ENCODE measurements around the gene RTTN.

RTTN gene

DNA sequence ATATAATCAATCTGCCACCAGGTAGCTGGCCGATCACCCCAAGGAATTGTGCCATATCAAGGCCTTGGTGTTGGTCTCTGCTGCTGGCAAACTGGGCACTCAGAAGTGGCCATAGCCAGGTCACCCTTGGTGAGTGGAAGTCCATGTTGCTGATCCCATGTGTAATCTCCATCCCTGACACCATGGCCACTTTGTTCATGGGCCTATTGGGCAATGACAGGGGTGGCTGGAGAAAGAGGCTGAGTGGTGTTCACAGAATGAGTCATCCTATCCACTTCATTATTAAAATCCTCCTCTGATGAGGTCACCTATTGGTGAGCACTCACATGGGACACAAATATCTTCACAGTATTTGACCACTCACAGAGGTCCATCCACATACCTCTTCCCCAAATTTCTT is 231.1 kb downstream of the RTTN start:
- peak; percentile 11 for DNase-seq (ENCODE audit: low read depth)

DNA sequence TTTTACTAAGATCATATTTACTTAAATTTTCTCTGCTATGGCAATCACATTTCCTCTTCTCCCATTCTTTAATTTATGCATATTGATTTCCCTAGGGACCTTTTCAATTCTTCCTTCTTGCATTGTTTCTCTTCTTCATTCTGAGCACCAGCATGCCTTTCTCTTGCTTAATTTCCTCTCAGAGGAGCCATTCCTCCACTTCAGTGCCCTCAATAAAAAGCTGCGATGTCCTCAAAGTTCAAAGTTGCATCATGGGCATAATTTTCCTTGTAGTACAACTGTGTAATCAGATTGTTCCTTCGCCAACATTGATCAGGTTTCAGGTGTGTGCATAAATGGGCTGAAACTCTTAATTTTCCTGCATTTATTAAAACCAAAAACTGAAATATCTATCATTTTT is 236.0 kb downstream of the RTTN start:
- DNase-seq (ENCODE audit: low read depth): no peak

DNA sequence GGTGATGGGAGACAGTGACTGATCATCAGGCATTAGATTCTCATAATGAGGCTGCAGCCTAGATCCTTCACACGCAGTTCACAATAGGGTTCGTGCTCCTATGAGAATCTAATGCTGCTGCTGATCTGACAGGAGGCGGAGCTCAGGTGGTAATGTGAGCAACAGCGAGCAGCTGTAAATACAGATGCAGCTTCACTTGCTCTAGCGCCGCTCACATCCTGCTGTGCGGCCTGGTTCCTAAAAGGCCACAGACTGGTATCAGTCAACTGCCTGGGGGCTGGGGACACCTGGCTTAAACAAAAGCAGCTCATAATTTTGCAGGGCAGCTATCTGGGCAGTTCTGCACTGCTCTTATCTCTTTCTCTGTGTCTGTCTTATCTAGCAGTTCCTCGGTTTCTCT is 237.4 kb downstream of the RTTN start:
- DNase-seq (ENCODE audit: low read depth): no peak

DNA sequence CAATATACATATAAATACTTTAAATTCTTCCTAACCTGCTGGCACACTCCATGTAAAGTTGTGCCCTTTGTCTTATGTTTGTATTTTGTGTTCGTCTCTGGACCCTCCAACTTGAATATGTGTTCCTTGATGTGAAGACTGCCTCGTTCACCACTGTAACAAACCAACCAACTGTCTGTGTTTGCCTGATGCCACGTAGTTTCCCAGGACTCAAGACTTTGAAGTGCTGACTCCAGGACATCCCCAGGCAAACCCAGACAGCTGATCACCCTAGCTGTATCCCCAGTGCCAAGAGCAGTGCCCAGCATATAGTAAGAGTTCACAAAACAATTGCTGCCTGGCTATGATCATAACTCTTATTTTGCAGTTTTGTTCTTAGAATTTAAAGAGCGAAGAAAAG is 242.3 kb downstream of the RTTN start:
- no peak for DNase-seq (ENCODE audit: low read depth)

DNA sequence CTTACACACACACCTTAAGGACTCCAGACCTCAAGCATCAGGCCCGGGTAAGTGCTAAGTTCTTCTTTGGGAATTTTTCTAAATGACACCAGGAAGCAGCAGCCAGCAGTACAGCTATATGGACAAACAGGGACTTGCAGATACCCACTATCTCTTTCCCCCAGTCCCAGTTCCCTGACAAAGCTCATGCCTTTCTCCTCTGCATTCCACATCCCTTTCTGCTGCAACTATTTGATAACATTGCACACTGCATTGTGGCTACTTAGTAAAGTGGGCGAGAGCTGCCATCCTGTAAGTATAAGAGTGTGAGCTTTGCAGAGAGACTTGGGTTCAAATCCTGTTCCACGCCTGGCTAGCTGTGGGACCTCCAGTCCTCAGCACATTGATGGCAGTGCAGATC is 243.8 kb downstream of the RTTN start:
- DNase-seq (ENCODE audit: low read depth): no peak

DNA sequence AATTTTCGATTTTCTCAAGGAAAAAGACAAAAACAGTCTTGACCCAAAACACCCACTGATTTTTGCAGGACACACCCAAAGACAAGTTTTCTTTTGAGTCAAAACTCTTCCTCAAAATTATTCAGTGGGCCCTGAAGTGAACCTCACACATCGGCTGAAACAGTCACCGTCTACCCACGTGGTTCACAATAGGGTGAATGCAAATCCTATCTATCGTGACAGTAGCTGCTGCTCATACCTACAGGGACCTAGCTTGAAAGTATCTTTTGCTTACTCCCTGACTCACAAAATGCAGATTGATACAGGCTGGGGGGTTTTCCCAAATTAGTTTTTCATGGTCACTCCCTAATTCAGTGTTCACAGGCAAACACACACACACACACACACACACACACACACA is 247.1 kb downstream of the RTTN start:
- no peak for DNase-seq (ENCODE audit: low read depth)

DNA sequence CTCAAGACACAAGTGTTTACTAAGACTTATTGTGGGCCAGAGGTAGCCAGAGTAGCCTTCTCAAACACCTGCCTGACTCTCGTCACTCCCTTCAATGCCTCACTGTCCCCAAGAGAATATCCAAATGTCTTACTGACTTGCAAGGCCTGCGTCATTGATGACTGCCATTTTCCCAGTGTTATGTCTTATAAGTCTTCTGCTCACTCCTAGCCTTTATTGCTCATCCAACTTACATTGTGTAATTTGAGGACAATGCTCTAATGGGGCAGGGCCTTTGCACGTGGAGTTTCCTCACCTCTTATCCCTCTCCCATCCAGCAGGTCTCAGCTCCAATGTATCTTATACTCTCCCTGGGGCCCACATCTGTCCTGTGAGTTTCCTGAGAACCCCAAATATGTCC is 247.7 kb downstream of the RTTN start:
- no peak for DNase-seq (ENCODE audit: low read depth)

DNA sequence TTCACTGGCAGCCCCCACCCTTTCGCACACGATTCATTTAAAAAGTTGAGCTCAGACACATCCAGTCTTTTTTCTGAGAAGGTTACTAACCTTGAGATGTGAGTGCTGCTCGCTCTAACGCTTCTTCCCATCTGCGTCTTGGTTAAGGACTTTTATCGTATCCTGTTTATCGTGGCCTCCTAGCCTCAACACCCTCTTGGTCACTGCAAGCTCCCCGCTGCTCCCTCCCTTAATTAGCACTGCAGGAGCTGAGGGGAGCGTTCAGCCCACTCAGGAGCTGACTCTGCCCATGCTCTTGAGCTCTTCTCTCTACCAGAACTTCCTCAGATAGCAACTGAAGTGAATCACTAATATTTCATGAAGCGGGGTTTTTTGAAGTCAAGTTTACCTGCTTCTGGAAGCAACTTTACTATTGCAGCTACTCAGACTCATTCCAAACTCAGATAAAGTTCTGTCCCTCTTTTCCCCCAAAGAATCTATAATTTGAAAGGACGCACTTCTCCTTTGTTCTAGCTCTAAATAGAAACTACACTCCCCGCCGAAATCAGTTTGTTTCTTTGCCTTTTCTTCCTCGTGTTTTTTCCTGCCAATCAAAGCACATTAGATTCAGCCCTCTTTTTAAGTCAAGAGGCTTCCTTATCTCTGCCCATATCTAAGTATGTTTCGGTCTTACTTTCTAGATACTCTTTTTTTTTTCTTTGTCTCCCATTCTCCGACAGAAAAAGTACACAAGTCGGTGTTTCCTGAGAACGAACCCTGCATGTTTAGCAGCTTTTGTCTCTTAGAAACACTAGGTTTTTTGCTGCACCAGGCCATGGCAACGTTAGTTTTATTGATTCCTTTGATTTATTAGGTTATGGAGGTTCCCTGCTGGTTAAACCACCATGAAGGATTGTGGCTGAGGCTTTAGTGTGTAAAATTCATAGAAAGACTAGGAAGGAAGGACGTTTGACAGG is 248.5 kb downstream of the RTTN start:
- no peak for DNase-seq (ENCODE audit: low read depth)

DNA sequence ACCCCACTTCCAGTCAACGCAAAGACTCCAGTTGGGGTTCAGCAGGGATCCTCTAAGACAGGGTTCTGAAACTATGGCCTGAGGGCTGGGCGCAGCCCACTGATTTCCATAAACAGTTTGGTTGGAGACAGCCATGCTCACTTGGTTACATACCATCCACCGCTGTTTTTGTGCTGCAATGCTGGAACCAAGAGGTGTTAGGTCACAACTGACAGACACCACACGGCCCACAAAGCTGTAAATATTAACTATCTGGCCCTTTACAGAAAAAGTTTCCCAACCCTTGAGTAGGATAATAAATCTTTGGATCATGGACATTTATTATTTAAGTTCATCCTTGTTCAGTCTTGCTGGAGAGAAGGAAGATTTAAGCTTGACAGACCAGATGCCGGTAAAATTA is 249.4 kb downstream of the RTTN start:
- DNase-seq (ENCODE audit: low read depth): no peak

DNA sequence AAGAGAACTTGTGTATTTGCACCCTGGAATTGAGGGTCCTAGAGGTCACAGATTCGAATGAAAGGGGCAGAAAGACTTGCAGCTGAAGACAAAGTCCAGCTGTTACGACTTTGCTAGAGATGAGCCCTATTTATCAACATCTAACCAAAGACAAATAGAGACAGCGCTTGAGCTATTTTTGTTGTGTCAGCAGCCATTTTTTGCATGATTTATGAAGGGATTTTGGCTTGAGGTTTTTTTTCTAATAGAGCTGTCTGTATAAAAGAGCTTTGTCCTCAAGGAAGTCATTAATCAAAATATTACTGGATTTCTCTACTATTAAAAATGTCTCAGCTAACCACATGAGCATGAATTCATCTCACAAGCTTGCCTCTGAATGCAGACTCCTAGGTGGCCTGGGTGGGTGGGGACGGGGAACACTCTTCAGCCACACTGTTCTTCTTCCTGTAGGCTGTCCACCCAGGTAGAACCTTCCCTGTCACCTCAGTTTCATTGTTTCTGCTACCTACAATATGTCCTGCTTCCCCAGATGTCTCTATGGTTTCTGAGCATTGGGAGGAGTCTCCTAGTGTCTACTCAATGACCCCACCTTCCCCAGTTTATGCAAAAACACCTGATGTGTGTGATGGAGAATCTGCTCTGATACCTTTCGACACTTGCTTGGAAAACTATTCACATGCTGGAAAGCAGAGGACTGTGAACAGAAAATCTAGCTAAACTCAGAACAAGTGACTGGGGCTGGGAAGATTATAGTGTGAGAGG is 250.6 kb downstream of the RTTN start:
- DNase-seq (ENCODE audit: low read depth): no peak

DNA sequence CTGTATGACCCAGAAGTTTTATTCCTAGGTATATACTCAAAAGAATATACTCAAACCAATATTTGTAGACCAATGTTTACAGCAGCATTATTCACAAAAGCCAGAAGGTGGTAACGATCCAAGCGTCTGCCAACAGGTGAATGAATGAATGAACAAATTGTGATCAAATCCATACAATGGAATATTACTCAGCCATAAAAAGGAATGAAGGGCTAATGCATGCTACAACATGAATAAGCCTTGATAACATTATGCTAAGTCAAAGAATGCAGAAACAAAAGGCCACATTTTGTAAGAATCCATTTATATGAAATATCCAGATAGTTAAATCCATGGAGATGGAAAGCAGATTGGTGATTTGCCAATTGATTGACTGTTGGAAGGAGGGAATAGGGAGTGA is 252.3 kb downstream of the RTTN start:
- DNase-seq (ENCODE audit: low read depth): no peak

Measured in non-pigmented ciliary epithelial cell (primary cell).